Endothelial cell of umbilical vein (primary cell): ENCODE measurements around the gene ASIC5.

Experiments
- EZH2 ChIP-seq: IDR thresholded peaks from 2 replicates; pipeline ENCODE4 v1.6.1; 2012; ENCODE audit warnings: borderline replicate concordance, low read depth, mild to moderate bottlenecking, moderate library complexity, low read length, inconsistent platforms; ENCODE audit not compliant: severe bottlenecking
- GATA2 ChIP-seq: IDR thresholded peaks from 2 replicates; pipeline ENCODE4 v1.7.0; 2011; ENCODE audit warnings: low read depth, mild to moderate bottlenecking, moderate library complexity, mixed read lengths, low read length; ENCODE audit not compliant: insufficient read length, insufficient read depth
- JUN ChIP-seq: IDR thresholded peaks from 2 replicates; pipeline ENCODE4 v1.6.1; 2011; ENCODE audit warnings: borderline replicate concordance, low read depth; ENCODE audit not compliant: insufficient read length, insufficient read depth
- MYC ChIP-seq: IDR thresholded peaks from one replicate; pipeline ENCODE4 v1.6.1; 2011; ENCODE audit warnings: mild to moderate bottlenecking, low read depth, low read length
- POLR2A ChIP-seq: IDR thresholded peaks from 2 replicates; pipeline ENCODE4 v1.6.1; 2012; ENCODE audit warnings: low read depth, mild to moderate bottlenecking, control low read depth, low read length
- POLR2AphosphoS5 ChIP-seq: IDR thresholded peaks from 2 replicates; pipeline ENCODE4 v1.6.1; 2012; ENCODE audit warnings: low read depth, mild to moderate bottlenecking, control low read depth, low read length, moderate library complexity; ENCODE audit not compliant: insufficient read depth
- TF ChIP-seq, protein P1 (sequence below), 2 donors: IDR thresholded peaks; 1 replicate in 1 of 2; 2 replicates in 1 of 2; pipeline ENCODE4 v1.5.1; 2011; ENCODE audit warnings: low read length in 2 of 2, mild to moderate bottlenecking in 2 of 2, moderate library complexity in 2 of 2, control low read depth in 1 of 2, inconsistent platforms in 1 of 2, low read depth in 1 of 2; ENCODE audit not compliant: insufficient read depth in 1 of 2; ENCODE audit errors: extremely low read depth in 1 of 2
- TF ChIP-seq, protein P2 (sequence below): IDR thresholded peaks from 2 replicates; pipeline ENCODE4 v1.6.1; 2011; ENCODE audit not compliant: insufficient read depth, insufficient read length

DNA sequence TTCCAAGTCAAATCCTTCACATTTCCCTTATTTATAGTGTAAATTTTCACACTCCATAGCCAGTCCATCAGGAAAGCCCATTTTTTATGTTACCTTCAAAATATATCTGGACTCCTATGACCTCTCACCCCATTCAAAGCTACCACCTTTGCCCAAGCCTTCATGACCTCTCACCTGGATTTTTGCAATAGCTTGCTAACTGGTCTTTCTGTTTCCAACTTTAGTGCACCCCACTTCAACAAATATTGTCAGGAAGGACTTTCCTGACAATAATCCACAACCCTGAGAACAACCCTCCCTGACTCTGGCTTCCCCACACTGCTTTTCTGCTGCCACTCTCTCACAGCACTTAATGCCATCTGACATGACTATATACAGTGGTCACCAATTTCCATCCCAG is 33.4 kb downstream of the ASIC5 start:
- TF ChIP-seq POLR2A (no peak), EZH2 (no peak), MYC (no peak), JUN (no peak), GATA2 (no peak), POLR2AphosphoS5 (no peak)
- TF ChIP-seq, protein P1, sequence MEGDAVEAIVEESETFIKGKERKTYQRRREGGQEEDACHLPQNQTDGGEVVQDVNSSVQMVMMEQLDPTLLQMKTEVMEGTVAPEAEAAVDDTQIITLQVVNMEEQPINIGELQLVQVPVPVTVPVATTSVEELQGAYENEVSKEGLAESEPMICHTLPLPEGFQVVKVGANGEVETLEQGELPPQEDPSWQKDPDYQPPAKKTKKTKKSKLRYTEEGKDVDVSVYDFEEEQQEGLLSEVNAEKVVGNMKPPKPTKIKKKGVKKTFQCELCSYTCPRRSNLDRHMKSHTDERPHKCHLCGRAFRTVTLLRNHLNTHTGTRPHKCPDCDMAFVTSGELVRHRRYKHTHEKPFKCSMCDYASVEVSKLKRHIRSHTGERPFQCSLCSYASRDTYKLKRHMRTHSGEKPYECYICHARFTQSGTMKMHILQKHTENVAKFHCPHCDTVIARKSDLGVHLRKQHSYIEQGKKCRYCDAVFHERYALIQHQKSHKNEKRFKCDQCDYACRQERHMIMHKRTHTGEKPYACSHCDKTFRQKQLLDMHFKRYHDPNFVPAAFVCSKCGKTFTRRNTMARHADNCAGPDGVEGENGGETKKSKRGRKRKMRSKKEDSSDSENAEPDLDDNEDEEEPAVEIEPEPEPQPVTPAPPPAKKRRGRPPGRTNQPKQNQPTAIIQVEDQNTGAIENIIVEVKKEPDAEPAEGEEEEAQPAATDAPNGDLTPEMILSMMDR (IDR thresholded peaks at IDR 0.05; ENCODE audit: extremely low read depth in 1 of 2, insufficient read depth in 1 of 2, low read depth in 1 of 2, low read length in 2 of 2): no peak
- TF ChIP-seq, protein P2, sequence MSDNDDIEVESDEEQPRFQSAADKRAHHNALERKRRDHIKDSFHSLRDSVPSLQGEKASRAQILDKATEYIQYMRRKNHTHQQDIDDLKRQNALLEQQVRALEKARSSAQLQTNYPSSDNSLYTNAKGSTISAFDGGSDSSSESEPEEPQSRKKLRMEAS: no peak
